Smooth muscle cell (in vitro differentiated cells): ENCODE measurements around the gene NUP88. TPM values are rescaled to one million over a fixed set of nuclear protein-coding genes. Genes with fewer than 3 reads are reported as not detected.
A peak's percentile ranks its signal among the peaks of the same experiment; 100 is the strongest.
"Not testable (repeated sequence)": the region's sequence is repeated elsewhere in the genome, so short reads cannot be mapped to it uniquely, and the experiment has no call there.

ENCODE experiments used
- DNase-seq: peaks from one replicate; lab custom pipeline; 2025; ENCODE audit not compliant: unreplicated experiment; lab: John Stamatoyannopoulos, UW
- H2AFZ ChIP-seq: fragments of 200-600 bp; sonication (generic); 2 replicates; pipeline ENCODE4 v1.6.0; 2016; ENCODE audit warnings: antibody characterized with exemption, low read depth, mild to moderate bottlenecking
- H3F3A ChIP-seq: fragments of 200-600 bp; sonication (generic); 2 replicates; pipeline ENCODE4 v1.6.0; 2017; ENCODE audit warnings: antibody characterized with exemption, low read depth
- H3K27ac ChIP-seq: fragments of 200-600 bp; sonication (generic); 2 replicates; pipeline ENCODE4 v1.5.1; 2016; ENCODE audit warnings: low read depth, mild to moderate bottlenecking
- H3K27me3 ChIP-seq: fragments of 200-600 bp; sonication (generic); 2 replicates; pipeline ENCODE4 v1.6.1; 2016; ENCODE audit warnings: low read depth, mild to moderate bottlenecking
- H3K36me3 ChIP-seq: fragments of 200-600 bp; sonication (generic); 2 replicates; pipeline ENCODE4 v1.5.1; 2016; ENCODE audit warnings: low read depth
- H3K4me1 ChIP-seq: fragments of 200-600 bp; sonication (generic); 2 replicates; pipeline ENCODE4 v1.5.1; 2016; ENCODE audit warnings: low read depth
- H3K4me2 ChIP-seq: fragments of 200-600 bp; sonication (generic); 2 replicates; pipeline ENCODE4 v1.6.0; 2016; ENCODE audit warnings: mild to moderate bottlenecking
- H3K4me3 ChIP-seq: fragments of 200-600 bp; sonication (generic); 2 replicates; pipeline ENCODE4 v1.5.1; 2016; ENCODE audit warnings: mild to moderate bottlenecking
- H3K79me2 ChIP-seq: fragments of 200-600 bp; sonication (generic); 2 replicates; pipeline ENCODE4 v1.6.0; 2016; ENCODE audit warnings: low read depth, mild to moderate bottlenecking
- H3K9ac ChIP-seq: fragments of 200-600 bp; sonication (generic); 2 replicates; pipeline ENCODE4 v1.6.0; 2016; ENCODE audit warnings: low read depth
- H3K9me3 ChIP-seq: fragments of 200-600 bp; sonication (generic); replicated peaks from 2 replicates; pipeline ENCODE4 v1.5.1; 2016; ENCODE audit warnings: low read depth
- H4K20me1 ChIP-seq: fragments of 200-600 bp; sonication (generic); 2 replicates; pipeline ENCODE4 v1.6.0; 2016; ENCODE audit warnings: low read depth
- WGBS: methylation state at CpG from one replicate; pipeline ENCODE4 v1.1.7; 2016; ENCODE audit warnings: low lambda C conversion rate; 5-methylcytosine and 5-hydroxymethylcytosine counted together
- polyA plus RNA-seq: library from polyadenylated mRNA; unstranded; fragments of >200 nt; fragmentation: Nextera tagmentation; extraction: Ambion mirVana; gene quantifications from 2 replicates; pipeline ENCODE4 v1.2.1, GENCODE V29; 2016
- total RNA-seq: library from RNA; depleted of rRNA; stranded (reverse); fragments of >200 nt; gene quantifications from 2 replicates; pipeline ENCODE4 v1.2.3, GENCODE V29; 2014
- TF ChIP-seq, protein P1 (sequence below): fragments of 200-600 bp; sonication (generic); IDR thresholded peaks from 2 replicates; pipeline ENCODE4 v1.5.1; 2017; ENCODE audit warnings: borderline replicate concordance, mild to moderate bottlenecking, antibody characterized with exemption; ENCODE audit not compliant: insufficient read depth, poor library complexity, severe bottlenecking

The NUP88 gene
- total and polyA plus RNA-seq, 2 experiments from 2014 or later: 31.2 to 47.4 TPM

DNA sequence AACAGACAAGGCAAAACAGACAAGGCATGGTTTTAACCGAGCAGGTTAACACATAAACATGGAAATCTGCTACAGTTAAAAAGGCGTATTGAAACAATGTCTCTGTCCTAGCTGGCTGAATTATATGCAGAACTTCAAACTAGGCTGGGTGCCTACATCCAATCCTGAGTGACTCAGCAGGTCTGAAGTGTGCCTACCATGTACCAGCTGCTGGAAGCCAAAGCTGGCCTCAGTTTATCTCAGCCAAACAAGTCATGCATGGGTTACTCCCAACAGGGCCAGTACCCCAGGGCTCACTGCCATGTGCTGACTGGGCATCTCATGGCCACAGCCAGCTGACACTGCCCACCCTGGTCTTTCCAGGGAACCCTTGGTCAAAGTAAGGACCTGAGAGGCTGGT is 15.5 kb upstream of the NUP88 start:
- Histone ChIP-seq H3F3A (peaks cover 16% of the 10 kb centered on the region), H3K79me2 (peaks cover 31% of the 10 kb centered on the region), H3K4me2 (no peak overlapping the region), H3K27me3 (no peaks in the 10 kb centered on the region), H2AFZ (no peak overlapping the region), H3K4me1 (peaks cover 8% of the 10 kb centered on the region), H4K20me1 (no peaks in the 10 kb centered on the region), H3K4me3 (no peak overlapping the region), H3K9me3 (no peaks in the 10 kb centered on the region), H3K9ac (no peak overlapping the region), H3K27ac (no peak overlapping the region), H3K36me3 (peaks cover 14% of the 10 kb centered on the region)
- 94% methylated on average over 2 of the region's 2 CpGs for WGBS
- DNase-seq: no peak
- TF ChIP-seq, protein P1, sequence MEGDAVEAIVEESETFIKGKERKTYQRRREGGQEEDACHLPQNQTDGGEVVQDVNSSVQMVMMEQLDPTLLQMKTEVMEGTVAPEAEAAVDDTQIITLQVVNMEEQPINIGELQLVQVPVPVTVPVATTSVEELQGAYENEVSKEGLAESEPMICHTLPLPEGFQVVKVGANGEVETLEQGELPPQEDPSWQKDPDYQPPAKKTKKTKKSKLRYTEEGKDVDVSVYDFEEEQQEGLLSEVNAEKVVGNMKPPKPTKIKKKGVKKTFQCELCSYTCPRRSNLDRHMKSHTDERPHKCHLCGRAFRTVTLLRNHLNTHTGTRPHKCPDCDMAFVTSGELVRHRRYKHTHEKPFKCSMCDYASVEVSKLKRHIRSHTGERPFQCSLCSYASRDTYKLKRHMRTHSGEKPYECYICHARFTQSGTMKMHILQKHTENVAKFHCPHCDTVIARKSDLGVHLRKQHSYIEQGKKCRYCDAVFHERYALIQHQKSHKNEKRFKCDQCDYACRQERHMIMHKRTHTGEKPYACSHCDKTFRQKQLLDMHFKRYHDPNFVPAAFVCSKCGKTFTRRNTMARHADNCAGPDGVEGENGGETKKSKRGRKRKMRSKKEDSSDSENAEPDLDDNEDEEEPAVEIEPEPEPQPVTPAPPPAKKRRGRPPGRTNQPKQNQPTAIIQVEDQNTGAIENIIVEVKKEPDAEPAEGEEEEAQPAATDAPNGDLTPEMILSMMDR: no peak

DNA sequence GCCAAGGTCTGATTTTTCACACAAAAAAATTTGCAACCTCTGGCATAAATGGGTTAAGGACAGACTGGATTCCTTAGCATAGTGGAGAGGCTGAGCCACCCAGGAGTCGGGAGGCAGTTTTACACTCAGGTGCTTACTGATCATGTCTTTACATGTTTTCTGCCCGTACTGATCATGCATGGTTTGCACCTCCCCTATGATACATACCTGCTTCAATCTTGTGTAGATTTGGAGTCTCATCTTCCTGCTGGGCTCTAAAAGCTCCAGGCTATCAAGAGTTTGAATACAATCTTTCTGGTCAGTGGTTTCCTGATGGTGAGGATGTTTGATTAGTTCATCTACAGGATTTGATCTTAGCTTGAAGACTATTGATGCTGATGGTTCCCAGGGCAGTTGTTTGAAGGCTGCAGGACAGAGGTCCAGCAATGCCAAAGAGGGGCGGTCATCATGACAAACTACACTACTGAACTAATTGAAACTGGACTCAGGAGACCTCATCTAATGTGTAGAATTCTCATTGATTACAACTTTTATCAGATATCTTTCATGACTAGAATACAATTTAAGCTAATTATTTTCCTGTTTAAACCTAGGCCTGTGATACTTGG is 12.6 kb upstream of the NUP88 start:
- TF ChIP-seq, protein P1: no peak
- 89% methylated on average over 3 of the region's 3 CpGs for WGBS

DNA sequence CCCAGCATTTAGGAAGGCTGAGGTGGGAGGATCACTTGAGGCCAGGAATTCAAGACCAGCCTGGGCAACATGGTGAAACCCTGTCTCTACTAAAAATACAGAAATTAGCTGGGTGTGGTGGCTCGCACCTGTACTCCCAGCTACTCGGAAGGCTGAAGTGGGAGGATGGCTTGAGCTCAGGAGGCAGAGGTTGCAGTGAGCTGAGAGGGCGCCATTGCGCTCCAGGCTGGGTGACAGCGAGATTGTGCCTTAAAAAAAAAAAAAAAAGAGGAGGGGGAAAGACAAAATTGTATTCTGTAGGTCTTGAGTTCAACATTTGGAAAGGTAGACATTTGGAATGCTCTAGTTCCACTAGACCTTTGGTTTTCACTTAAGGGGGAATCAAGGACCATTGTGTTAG is 11.8 kb upstream of the NUP88 start:
- not testable (repeated sequence) for DNase-seq, H3K4me1 ChIP-seq, H3K9ac ChIP-seq, H3K9me3 ChIP-seq, H2AFZ ChIP-seq, H3K27me3 ChIP-seq, H3K4me2 ChIP-seq, H4K20me1 ChIP-seq, H3K4me3 ChIP-seq, H3K79me2 ChIP-seq
- Histone ChIP-seq H3F3A (peaks cover 16% of the 10 kb centered on the region), H3K36me3 (peaks cover 17% of the 10 kb centered on the region), H3K27ac (peak overlapping the region; percentile 34)
- WGBS: 82% methylated on average over 5 of the region's 5 CpGs

More for the DNA sequence above, 12.6 kb upstream of the NUP88 start:
- Histone ChIP-seq H3K4me1 (no peaks in the 10 kb centered on the region), H3K4me3 (no peak overlapping the region), H3F3A (peaks cover 16% of the 10 kb centered on the region), H3K9me3 (no peaks in the 10 kb centered on the region), H2AFZ (no peak overlapping the region), H3K27me3 (no peaks in the 10 kb centered on the region), H3K9ac (no peak overlapping the region), H4K20me1 (no peaks in the 10 kb centered on the region), H3K36me3 (peaks cover 17% of the 10 kb centered on the region), H3K79me2 (peaks cover 12% of the 10 kb centered on the region), H3K27ac (peak overlapping the region; percentile 34), H3K4me2 (no peak overlapping the region)
- DNase-seq: no peak

DNA sequence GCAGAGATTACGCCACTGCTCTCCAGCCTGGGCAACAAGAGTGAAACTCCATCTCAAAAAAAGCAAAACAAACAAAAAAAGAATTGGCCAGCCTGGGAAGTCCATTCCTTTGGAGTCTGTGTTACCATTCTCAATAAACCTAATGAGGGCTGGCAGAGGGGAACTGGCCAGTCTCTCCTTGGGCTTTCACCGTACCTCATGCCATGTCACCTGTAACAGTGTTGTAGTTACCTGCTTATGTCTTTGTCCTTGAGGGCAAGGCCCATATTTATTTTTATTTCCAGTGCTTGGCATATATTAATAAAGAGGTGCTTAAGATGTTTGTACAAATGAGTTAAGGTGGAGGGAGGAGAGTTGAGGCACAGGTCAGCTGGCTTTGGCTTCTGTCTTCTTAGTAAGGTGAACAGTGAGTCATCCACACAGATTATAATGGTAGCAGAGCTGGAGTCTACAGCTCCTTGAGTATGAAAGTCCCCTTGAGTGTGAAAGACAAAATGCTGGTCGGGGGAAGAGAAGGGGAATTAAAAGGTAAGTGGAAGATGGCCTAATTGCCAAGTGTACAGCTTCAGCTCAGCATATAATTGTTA is 11.0 kb upstream of the NUP88 start:
- H3K4me3 ChIP-seq: no peak overlapping the region
- H3K4me2 ChIP-seq: no peak overlapping the region
- TF ChIP-seq, protein P1: no peak
- no peak overlapping the region for H3K27ac ChIP-seq
- WGBS: 99% methylated on average over 3 of the region's 3 CpGs
- H3K9ac ChIP-seq: no peak overlapping the region
- no peaks in the 10 kb centered on the region for H3K4me1 ChIP-seq
- peaks cover 16% of the 10 kb centered on the region for H3F3A ChIP-seq
- H3K36me3 ChIP-seq: peaks cover 17% of the 10 kb centered on the region
- H3K79me2 ChIP-seq: no peaks in the 10 kb centered on the region
- no peak overlapping the region for H2AFZ ChIP-seq
- no peaks in the 10 kb centered on the region for H4K20me1 ChIP-seq
- no peaks in the 10 kb centered on the region for H3K9me3 ChIP-seq
- H3K27me3 ChIP-seq: no peaks in the 10 kb centered on the region
- no peak for DNase-seq
